IMR-90 (cell line): ENCODE measurements around the gene RHOH. TPM values are rescaled to one million over a fixed set of nuclear protein-coding genes. Genes with fewer than 3 reads are reported as not detected.

Source experiments
- ATAC-seq: fragments of 200-7000 bp; cut with Tn5 transposase; 2 replicates; pipeline ENCODE4 v1.9.1; 2020; ENCODE audit warnings: low read depth, mild to moderate bottlenecking, moderate library complexity
- BruUV-seq: library from RNA; stranded (reverse); fragments of 400-500 nt; replicated peaks from 2 replicates; lab custom pipeline; 2021; lab: Mats Ljungman, UMichigan
- CTCF ChIA-PET: fragments of 300-600 bp; formaldehyde crosslinking; extraction: SDS; loops from one replicate; lab custom pipeline; 2021; ENCODE audit warnings: antibody characterized with exemption; lab: Yijun Ruan, JAX
- POLR2A ChIA-PET: fragments of 300-600 bp; sonication (Branson Sonifier 250); formaldehyde crosslinking; loops from one replicate; lab custom pipeline; 2022; ENCODE audit warnings: antibody characterized with exemption; ENCODE audit not compliant: unreplicated experiment; lab: Charles Lee
- DNase-seq: peaks from one replicate; pipeline ENCODE4 v3.0.0; 2013
- H2AFZ ChIP-seq: replicated peaks from 2 replicates; pipeline ENCODE3; 2013; ENCODE audit warnings: low read length, mild to moderate bottlenecking; ENCODE audit not compliant: poor library complexity
- H2AK5ac ChIP-seq: 2 replicates; pipeline ENCODE4 v1.6.1; 2013; ENCODE audit warnings: low read depth, low read length, inconsistent platforms
- H2AK9ac ChIP-seq: replicated peaks from 2 replicates; pipeline ENCODE3; 2013; ENCODE audit warnings: mild to moderate bottlenecking, low read depth, low read length, moderate library complexity; ENCODE audit not compliant: poor library complexity
- H2BK120ac ChIP-seq: 2 replicates; pipeline ENCODE4 v1.6.1; 2013; ENCODE audit warnings: low read depth, low read length, inconsistent platforms
- H2BK15ac ChIP-seq: 3 replicates; pipeline ENCODE4 v1.6.1; 2013; ENCODE audit warnings: low read depth, low read length, inconsistent platforms
- H2BK20ac ChIP-seq: 2 replicates; pipeline ENCODE4 v1.6.1; 2013; ENCODE audit warnings: low read depth, mild to moderate bottlenecking, inconsistent platforms, low read length, moderate library complexity
- H2BK5ac ChIP-seq: 2 replicates; pipeline ENCODE4 v1.6.1; 2013; ENCODE audit warnings: mild to moderate bottlenecking, low read depth, low read length, inconsistent platforms; ENCODE audit not compliant: poor library complexity, severe bottlenecking
- H3K14ac ChIP-seq: replicated peaks from 2 replicates; pipeline ENCODE4 v1.6.1; 2013; ENCODE audit warnings: low read depth, low read length, inconsistent platforms
- H3K18ac ChIP-seq: 2 replicates; pipeline ENCODE4 v1.6.1; 2013; ENCODE audit warnings: low read depth, low read length, control low read depth
- H3K23ac ChIP-seq: 2 replicates; pipeline ENCODE4 v1.6.1; 2013; ENCODE audit warnings: low read depth, low read length, inconsistent platforms
- H3K27ac ChIP-seq: 2 replicates; pipeline ENCODE4 v1.5.1; 2013; ENCODE audit warnings: mild to moderate bottlenecking, control low read depth, low read length; ENCODE audit not compliant: insufficient read depth
- H3K27me3 ChIP-seq: 2 replicates; pipeline ENCODE4 v1.6.1; 2013; ENCODE audit warnings: low read length; ENCODE audit not compliant: control insufficient read depth, insufficient read depth
- H3K36me3 ChIP-seq: 2 replicates; pipeline ENCODE4 v1.6.1; 2013; ENCODE audit warnings: low read length, mixed read lengths; ENCODE audit not compliant: control insufficient read depth, insufficient read depth
- H3K4ac ChIP-seq: 2 replicates; pipeline ENCODE4 v1.6.1; 2013; ENCODE audit warnings: low read depth, low read length, inconsistent platforms
- H3K4me1 ChIP-seq: 2 replicates; pipeline ENCODE4 v1.6.1; 2013; ENCODE audit warnings: low read length, mixed read lengths; ENCODE audit not compliant: control insufficient read depth, insufficient read depth
- H3K4me2 ChIP-seq: 2 replicates; pipeline ENCODE4 v1.6.1; 2013; ENCODE audit warnings: low read depth, mild to moderate bottlenecking, control low read depth, low read length, moderate library complexity
- H3K4me3 ChIP-seq: 2 replicates; pipeline ENCODE4 v1.5.1; 2013; ENCODE audit warnings: low read depth, mild to moderate bottlenecking, control low read depth, low read length, moderate library complexity; ENCODE audit not compliant: insufficient read depth
- H3K56ac ChIP-seq: 2 replicates; pipeline ENCODE4 v1.6.1; 2013; ENCODE audit warnings: low read length, inconsistent platforms; ENCODE audit not compliant: insufficient read depth; ENCODE audit errors: extremely low read depth
- H3K79me1 ChIP-seq, 2 experiments: 2 replicates each; pipeline ENCODE4 v1.6.1; 2013; ENCODE audit warnings: low read length in 2 of 2, inconsistent platforms in 1 of 2, low read depth in 1 of 2
- H3K9ac ChIP-seq: 2 replicates; pipeline ENCODE4 v1.6.1; 2013; ENCODE audit warnings: low read depth, low read length, control low read depth
- H3K9me1 ChIP-seq: 2 replicates; pipeline ENCODE4 v1.6.1; 2013; ENCODE audit warnings: low read length, inconsistent platforms; ENCODE audit not compliant: insufficient read depth
- H3K9me3 ChIP-seq: 2 replicates; pipeline ENCODE4 v1.6.1; 2013; ENCODE audit warnings: low read length; ENCODE audit not compliant: control insufficient read depth, insufficient read depth
- H4K20me1 ChIP-seq: 2 replicates; pipeline ENCODE4 v1.6.1; 2013; ENCODE audit warnings: low read length, inconsistent platforms; ENCODE audit not compliant: insufficient read depth
- H4K5ac ChIP-seq: 2 replicates; pipeline ENCODE4 v1.6.1; 2013; ENCODE audit warnings: mild to moderate bottlenecking, low read depth, low read length, control low read depth
- H4K8ac ChIP-seq, 2 experiments: 2 replicates each; pipeline ENCODE4 v1.6.1; 2013; ENCODE audit warnings: low read depth in 2 of 2, low read length in 2 of 2, control low read depth in 1 of 2, inconsistent platforms in 1 of 2
- H4K91ac ChIP-seq: 2 replicates; pipeline ENCODE4 v1.6.1; 2013; ENCODE audit warnings: low read depth, low read length, inconsistent platforms; ENCODE audit not compliant: insufficient read depth
- BHLHE40 ChIP-seq: fragments of 150-350 bp; IDR thresholded peaks from 2 replicates; pipeline ENCODE4 v1.6.1; 2016; ENCODE audit warnings: mild to moderate bottlenecking, low read depth, low read length
- CEBPB ChIP-seq: IDR thresholded peaks from 2 replicates; pipeline ENCODE4 v1.6.1; 2012; ENCODE audit warnings: low read depth, low read length, improper control_type of control experiment
- CHD1 ChIP-seq: IDR thresholded peaks from 2 replicates; pipeline ENCODE4 v1.6.1; 2012; ENCODE audit warnings: low read depth, low read length, improper control_type of control experiment
- ELK1 ChIP-seq: fragments of 150-350 bp; IDR thresholded peaks from 2 replicates; pipeline ENCODE4 v1.6.1; 2016; ENCODE audit warnings: low read depth, mild to moderate bottlenecking, low read length, moderate library complexity, borderline replicate concordance
- FOS ChIP-seq: fragments of 150-350 bp; IDR thresholded peaks from 2 replicates; pipeline ENCODE4 v1.6.1; 2016; ENCODE audit warnings: low read depth, low read length
- MAFK ChIP-seq: IDR thresholded peaks from 2 replicates; pipeline ENCODE4 v1.6.1; 2012; ENCODE audit warnings: low read depth, low read length, improper control_type of control experiment
- MAZ ChIP-seq: IDR thresholded peaks from 2 replicates; pipeline ENCODE4 v1.6.1; 2012; ENCODE audit warnings: low read depth, mild to moderate bottlenecking, low read length, improper control_type of control experiment, moderate library complexity, borderline replicate concordance
- MXI1 ChIP-seq: IDR thresholded peaks from 2 replicates; pipeline ENCODE4 v1.6.1; 2012; ENCODE audit warnings: low read depth, mild to moderate bottlenecking, low read length, moderate library complexity, borderline replicate concordance
- NFE2L2 ChIP-seq: fragments of 150-350 bp; IDR thresholded peaks from 2 replicates; pipeline ENCODE4 v1.6.1; 2016; ENCODE audit warnings: low read depth, mild to moderate bottlenecking, low read length
- POLR2A ChIP-seq: IDR thresholded peaks from 2 replicates; pipeline ENCODE4 v1.6.1; 2012; ENCODE audit warnings: mild to moderate bottlenecking, low read depth, low read length
- RAD21 ChIP-seq: IDR thresholded peaks from 2 replicates; pipeline ENCODE4 v1.6.1; 2012; ENCODE audit warnings: low read length, improper control_type of control experiment
- RCOR1 ChIP-seq: IDR thresholded peaks from 2 replicates; pipeline ENCODE4 v1.6.1; 2012; ENCODE audit warnings: mild to moderate bottlenecking, low read length, improper control_type of control experiment; ENCODE audit not compliant: insufficient replicate concordance
- RFX5 ChIP-seq: IDR thresholded peaks from 2 replicates; pipeline ENCODE4 v1.8.0; 2012; ENCODE audit warnings: low read depth, mild to moderate bottlenecking, low read length, moderate library complexity
- SMC3 ChIP-seq: fragments of 150-350 bp; IDR thresholded peaks from 2 replicates; pipeline ENCODE4 v1.6.1; 2016; ENCODE audit warnings: low read depth, mild to moderate bottlenecking, antibody characterized with exemption, low read length, moderate library complexity
- USF2 ChIP-seq: fragments of 150-350 bp; IDR thresholded peaks from 2 replicates; pipeline ENCODE4 v1.6.1; 2017; ENCODE audit warnings: mild to moderate bottlenecking, antibody characterized with exemption, low read length, low read depth
- WGBS, 2 experiments: methylation state at CpG; one replicate each; pipeline versions ENCODE4 v1.1.5 to v1.1.7; 2013; ENCODE audit warnings: missing lambda C conversion rate in 2 of 2; ENCODE audit not compliant: insufficient read length in 1 of 2; ENCODE audit errors: extremely low coverage in 2 of 2; 5-methylcytosine and 5-hydroxymethylcytosine counted together
- dilution Hi-C: fragments of 300-500 bp; cut with HindIII; formaldehyde crosslinking; loops from one replicate; pipeline ENCODE4 v1.14.3; 2018; ENCODE audit warnings: low sequenced_read_pairs; ENCODE audit not compliant: unreplicated experiment
- in situ Hi-C: fragments of 300-500 bp; cut with MboI; formaldehyde crosslinking; loops from 3 replicates; pipeline ENCODE4 v1.14.3; 2019; ENCODE audit warnings: low sequenced_read_pairs, inconsistent platforms, mixed read lengths
- intact Hi-C: fragments of 100-400 bp; cut with micrococcal nuclease; formaldehyde crosslinking; loops from 2 replicates; pipeline ENCODE4 v1.10.0; 2022
- polyA plus RNA-seq, 3 experiments: library from polyadenylated mRNA; depleted of rRNA; stranded (reverse); fragments of >200 nt; gene quantifications; 2 replicates each; pipeline ENCODE4 v1.2.3, GENCODE V29; 2012; ENCODE audit warnings: low replicate concordance in 1 of 3
- total RNA-seq: library from RNA; depleted of rRNA; stranded (reverse); fragments of >200 nt; gene quantifications from 2 replicates; pipeline ENCODE4 v1.2.3, GENCODE V29; 2012
- TF ChIP-seq, protein P1 (sequence below): conservative IDR thresholded peaks from 2 replicates; pipeline ENCODE4 v1.5.1; 2012; ENCODE audit warnings: mild to moderate bottlenecking, low read depth, low read length, improper control_type of control experiment

Gene RHOH
- total and polyA plus RNA-seq, 2 of the 4 experiments (the other 2 are of a cell fraction): not detected

GRCh38 chr4:40201898-40202297 lies 5.1 kb downstream of the RHOH start:
- Histone ChIP-seq H3K4ac (no peak overlapping the region), H3K4me3 (no peak overlapping the region), H3K4me1 (no peaks in the 10 kb centered on the region), H3K79me1 (no peaks in the 10 kb centered on the region), H3K36me3 (no peaks in the 10 kb centered on the region), H3K23ac (no peak overlapping the region), H3K18ac (no peak overlapping the region), H3K27me3 (peaks cover 3% of the 10 kb centered on the region), H2AK9ac (no peak overlapping the region), H3K9me3 (no peaks in the 10 kb centered on the region), H3K4me2 (no peak overlapping the region), H2BK5ac (no peak overlapping the region), H2AFZ (no peak overlapping the region), H3K9ac (no peak overlapping the region), H3K9me1 (no peaks in the 10 kb centered on the region; the same call in 1 of the 2 replicates), H2BK15ac (no peak overlapping the region), H4K20me1 (no peaks in the 10 kb centered on the region), H2BK120ac (no peak overlapping the region), H3K14ac (no peak overlapping the region), H4K91ac (no peak overlapping the region), H3K27ac (no peak overlapping the region), H4K8ac (no peak overlapping the region), H4K5ac (no peak overlapping the region), H2AK5ac (no peak overlapping the region; the same call in 1 of the 2 replicates), H2BK20ac (no peak overlapping the region), H3K56ac (no peak overlapping the region)
- no TSS peak for BruUV-seq
- dilution Hi-C loops (no loop called here), intact Hi-C loops (no loop called here), in situ Hi-C loops (no loop called here)
- TF ChIP-seq BHLHE40 (no peak), CHD1 (no peak), CEBPB (no peak), MAZ (no peak), POLR2A (no peak), RAD21 (no peak), MAFK (no peak), SMC3 (no peak), RFX5 (no peak), ELK1 (no peak), RCOR1 (no peak), USF2 (no peak), FOS (no peak), MXI1 (no peak), NFE2L2 (no peak)
- TF ChIP-seq, protein P1, sequence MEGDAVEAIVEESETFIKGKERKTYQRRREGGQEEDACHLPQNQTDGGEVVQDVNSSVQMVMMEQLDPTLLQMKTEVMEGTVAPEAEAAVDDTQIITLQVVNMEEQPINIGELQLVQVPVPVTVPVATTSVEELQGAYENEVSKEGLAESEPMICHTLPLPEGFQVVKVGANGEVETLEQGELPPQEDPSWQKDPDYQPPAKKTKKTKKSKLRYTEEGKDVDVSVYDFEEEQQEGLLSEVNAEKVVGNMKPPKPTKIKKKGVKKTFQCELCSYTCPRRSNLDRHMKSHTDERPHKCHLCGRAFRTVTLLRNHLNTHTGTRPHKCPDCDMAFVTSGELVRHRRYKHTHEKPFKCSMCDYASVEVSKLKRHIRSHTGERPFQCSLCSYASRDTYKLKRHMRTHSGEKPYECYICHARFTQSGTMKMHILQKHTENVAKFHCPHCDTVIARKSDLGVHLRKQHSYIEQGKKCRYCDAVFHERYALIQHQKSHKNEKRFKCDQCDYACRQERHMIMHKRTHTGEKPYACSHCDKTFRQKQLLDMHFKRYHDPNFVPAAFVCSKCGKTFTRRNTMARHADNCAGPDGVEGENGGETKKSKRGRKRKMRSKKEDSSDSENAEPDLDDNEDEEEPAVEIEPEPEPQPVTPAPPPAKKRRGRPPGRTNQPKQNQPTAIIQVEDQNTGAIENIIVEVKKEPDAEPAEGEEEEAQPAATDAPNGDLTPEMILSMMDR: no peak
- DNase-seq (no peak), ATAC-seq (no peak)
- ChIA-PET POLR2A (no interaction called here), CTCF (no interaction called here)
- WGBS, 2 experiments: no CpG with 5 or more reads among the region's 4 CpGs
